HepG2 (cell line): ENCODE measurements around the gene SPACDR. TPM values are rescaled to one million over a fixed set of nuclear protein-coding genes. Genes with fewer than 3 reads are reported as not detected.

Experiments
- FOSL2 ChIP-seq: sonication (generic); formaldehyde crosslinking; IDR thresholded peaks from 2 replicates; pipeline ENCODE4 v1.4.0; 2020; ENCODE audit warnings: missing genetic modification reagents
- FOXC1 ChIP-seq: sonication (generic); formaldehyde crosslinking; IDR thresholded peaks from 2 replicates; pipeline ENCODE4 v1.8.0; 2022; ENCODE audit warnings: mild to moderate bottlenecking, missing genetic modification reagents, borderline replicate concordance
- GABPB1 ChIP-seq: IDR thresholded peaks from 2 replicates; pipeline ENCODE4 v1.6.1; 2016; ENCODE audit warnings: mild to moderate bottlenecking, missing genetic modification reagents, moderate library complexity, missing compliant biosample characterization
- HDAC1 ChIP-seq: sonication (generic); formaldehyde crosslinking; IDR thresholded peaks from 2 replicates; pipeline ENCODE4 v1.5.1; 2020; ENCODE audit warnings: mild to moderate bottlenecking, missing genetic modification reagents
- PHF5A ChIP-seq: IDR thresholded peaks from one replicate; pipeline ENCODE4 v1.6.1; 2018; ENCODE audit warnings: low read depth, missing genetic modification reagents; ENCODE audit not compliant: unreplicated experiment
- REPIN1 ChIP-seq: sonication (generic); formaldehyde crosslinking; IDR thresholded peaks from 2 replicates; pipeline ENCODE4 v1.8.0; 2022; ENCODE audit warnings: missing genetic modification reagents, low read depth, mild to moderate bottlenecking, borderline replicate concordance
- SNAPC2 ChIP-seq: sonication (generic); formaldehyde crosslinking; IDR thresholded peaks from 2 replicates; pipeline ENCODE4 v1.8.1; 2022; ENCODE audit warnings: mild to moderate bottlenecking, missing genetic modification reagents
- SOX6 ChIP-seq, 2 experiments: fragments of 450-650 bp in 1 of 2; sonication (generic) in 1 of 2; formaldehyde crosslinking in 1 of 2; IDR thresholded peaks; 2 replicates each; pipeline versions ENCODE4 v1.4.0 to v1.6.1; 2017 to 2020; ENCODE audit warnings: antibody characterized with exemption in 1 of 2, mild to moderate bottlenecking in 1 of 2, missing genetic modification reagents in 1 of 2
- STAG1 ChIP-seq: sonication (generic); formaldehyde crosslinking; IDR thresholded peaks from 2 replicates; pipeline ENCODE4 v1.4.0; 2020; ENCODE audit warnings: missing genetic modification reagents
- TBX2 ChIP-seq: sonication (generic); formaldehyde crosslinking; IDR thresholded peaks from 2 replicates; pipeline ENCODE4 v1.5.0; 2020; ENCODE audit warnings: missing genetic modification reagents, mild to moderate bottlenecking, borderline replicate concordance
- YEATS2 ChIP-seq: sonication (generic); formaldehyde crosslinking; IDR thresholded peaks from 2 replicates; pipeline ENCODE4 v1.4.0; 2020; ENCODE audit warnings: missing genetic modification reagents, borderline replicate concordance
- YEATS4 ChIP-seq: sonication (generic); formaldehyde crosslinking; IDR thresholded peaks from 2 replicates; pipeline ENCODE4 v1.4.0; 2020; ENCODE audit warnings: missing genetic modification reagents, borderline replicate concordance
- ZFP1 ChIP-seq: IDR thresholded peaks from 2 replicates; pipeline ENCODE4 v1.6.1; 2016
- ZFP90 ChIP-seq: sonication (generic); formaldehyde crosslinking; IDR thresholded peaks from 2 replicates; pipeline ENCODE4 v1.8.0; 2022; ENCODE audit warnings: missing genetic modification reagents, mild to moderate bottlenecking, inconsistent platforms, borderline replicate concordance
- ZNF468 ChIP-seq: sonication (generic); formaldehyde crosslinking; IDR thresholded peaks from 2 replicates; pipeline ENCODE4 v1.8.0; 2022; ENCODE audit warnings: mild to moderate bottlenecking, moderate library complexity, missing genetic modification reagents
- ZNF556 ChIP-seq: sonication (generic); formaldehyde crosslinking; IDR thresholded peaks from 2 replicates; pipeline ENCODE4 v1.4.0; 2020; ENCODE audit warnings: mild to moderate bottlenecking, missing genetic modification reagents, borderline replicate concordance
- ZNF670 ChIP-seq: sonication (generic); formaldehyde crosslinking; IDR thresholded peaks from 2 replicates; pipeline ENCODE4 v1.8.0; 2022; ENCODE audit warnings: mild to moderate bottlenecking, missing genetic modification reagents, borderline replicate concordance
- ZNF766 ChIP-seq: sonication (generic); formaldehyde crosslinking; IDR thresholded peaks from 2 replicates; pipeline ENCODE4 v1.5.0; 2020; ENCODE audit warnings: missing genetic modification reagents, borderline replicate concordance
- ZSCAN25 ChIP-seq: sonication (generic); formaldehyde crosslinking; IDR thresholded peaks from 2 replicates; pipeline ENCODE4 v1.8.0; 2022; ENCODE audit warnings: mild to moderate bottlenecking, missing genetic modification reagents
- polyA plus RNA-seq, 8 experiments: library from polyadenylated mRNA; depleted of rRNA in 3 of 8; stranded (reverse) in 7 of 8; unstranded in 1 of 8; fragments of >200 nt; fragmentation: Illumina TruSeq in 4 of 8; extraction: Trizol in 4 of 8; gene quantifications; 2 replicates each; pipeline versions ENCODE4 v1.2.1 to v1.2.3, GENCODE V29; 2011 to 2016; ENCODE audit warnings: low read depth in 4 of 8, missing spikeins in 1 of 8, mixed read lengths in 1 of 8; ENCODE audit not compliant: insufficient read depth in 1 of 8
- total RNA-seq, 5 experiments: library from RNA; depleted of rRNA; stranded (reverse); fragments of >200 nt; fragmentation: Illumina TruSeq; extraction: Trizol; gene quantifications; 2 replicates each; pipeline ENCODE4 v1.2.3, GENCODE V29; 2016; ENCODE audit warnings: low read depth in 1 of 5
- TF ChIP-seq, protein P1 (sequence below): sonication (generic); formaldehyde crosslinking; IDR thresholded peaks from 2 replicates; pipeline ENCODE4 v1.4.0; 2020; ENCODE audit warnings: missing genetic modification reagents, borderline replicate concordance
- TF ChIP-seq, protein P2 (sequence below): sonication (generic); formaldehyde crosslinking; IDR thresholded peaks from 2 replicates; pipeline ENCODE4 v1.4.0; 2020; ENCODE audit warnings: missing genetic modification reagents
- TF ChIP-seq, protein P3 (sequence below): sonication (generic); formaldehyde crosslinking; conservative IDR thresholded peaks from 2 replicates; pipeline ENCODE4 v1.4.0; 2020; ENCODE audit warnings: mild to moderate bottlenecking, missing genetic modification reagents, moderate library complexity

The SPACDR gene
- total and polyA plus RNA-seq, 2 of the 13 experiments (the other 11 are each of a cell fraction or from before 2014, with no cell fraction given), result 0.41 TPM; not detected in 1

DNA sequence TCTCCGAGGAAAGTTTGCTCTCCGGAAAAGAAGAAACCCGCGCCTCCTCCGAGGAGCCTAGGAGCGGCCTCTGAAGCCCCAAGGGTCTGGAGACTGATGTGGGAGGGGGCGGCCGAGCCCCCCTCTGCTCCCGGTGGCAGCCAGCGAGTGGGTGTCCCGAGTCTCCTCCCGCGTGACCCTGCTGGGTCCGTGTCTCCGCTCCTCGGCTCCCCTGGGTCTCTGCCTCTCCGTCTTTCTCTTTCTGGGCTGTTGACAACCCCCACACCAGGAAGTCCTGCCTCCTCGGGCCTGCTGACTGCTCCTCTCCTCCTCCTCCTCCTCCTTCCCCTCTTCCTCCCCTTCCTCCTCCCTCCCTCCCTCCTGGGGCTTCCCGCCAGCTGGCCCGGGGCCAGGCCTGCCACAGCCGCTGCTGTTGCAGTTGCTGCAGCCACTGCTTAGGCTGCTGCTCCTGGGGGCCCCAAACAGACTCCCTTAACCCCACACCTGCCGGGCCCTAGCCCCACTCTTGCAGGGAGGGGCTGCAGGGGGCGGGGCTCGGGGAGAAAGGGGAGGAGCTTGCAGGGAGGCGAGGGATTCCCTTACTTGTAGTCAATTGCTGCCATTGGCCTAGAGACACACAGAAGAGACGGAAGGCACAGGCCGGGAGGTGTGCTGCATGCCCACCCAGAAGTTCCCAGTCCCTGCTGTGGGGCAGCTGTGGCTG lies 15.0 kb upstream of the SPACDR start, which contains the start of gene TSC22D4 (continued):
- TF ChIP-seq ZNF556 (CRISPR knock-in tag), result peak; percentile 47; the same call in 1 of the 2 replicates
- no peak for TF ChIP-seq ZNF468 (CRISPR knock-in tag)
- TF ChIP-seq FOSL2 (CRISPR knock-in tag), result peak; percentile 13; the same call in 1 of the 2 replicates
- TF ChIP-seq ZNF670 (CRISPR knock-in tag), result no peak
- peak; percentile 76 for TF ChIP-seq GABPB1
- TF ChIP-seq, protein P1, sequence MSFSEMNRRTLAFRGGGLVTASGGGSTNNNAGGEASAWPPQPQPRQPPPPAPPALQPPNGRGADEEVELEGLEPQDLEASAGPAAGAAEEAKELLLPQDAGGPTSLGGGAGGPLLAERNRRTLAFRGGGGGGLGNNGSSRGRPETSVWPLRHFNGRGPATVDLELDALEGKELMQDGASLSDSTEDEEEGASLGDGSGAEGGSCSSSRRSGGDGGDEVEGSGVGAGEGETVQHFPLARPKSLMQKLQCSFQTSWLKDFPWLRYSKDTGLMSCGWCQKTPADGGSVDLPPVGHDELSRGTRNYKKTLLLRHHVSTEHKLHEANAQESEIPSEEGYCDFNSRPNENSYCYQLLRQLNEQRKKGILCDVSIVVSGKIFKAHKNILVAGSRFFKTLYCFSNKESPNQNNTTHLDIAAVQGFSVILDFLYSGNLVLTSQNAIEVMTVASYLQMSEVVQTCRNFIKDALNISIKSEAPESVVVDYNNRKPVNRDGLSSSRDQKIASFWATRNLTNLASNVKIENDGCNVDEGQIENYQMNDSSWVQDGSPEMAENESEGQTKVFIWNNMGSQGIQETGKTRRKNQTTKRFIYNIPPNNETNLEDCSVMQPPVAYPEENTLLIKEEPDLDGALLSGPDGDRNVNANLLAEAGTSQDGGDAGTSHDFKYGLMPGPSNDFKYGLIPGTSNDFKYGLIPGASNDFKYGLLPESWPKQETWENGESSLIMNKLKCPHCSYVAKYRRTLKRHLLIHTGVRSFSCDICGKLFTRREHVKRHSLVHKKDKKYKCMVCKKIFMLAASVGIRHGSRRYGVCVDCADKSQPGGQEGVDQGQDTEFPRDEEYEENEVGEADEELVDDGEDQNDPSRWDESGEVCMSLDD (CRISPR knock-in tag), result 0 out of 2 replicates have a peak, but pooled peaks have one; percentile 73
- TF ChIP-seq ZFP90, result 0 out of 2 replicates have a peak, but pooled peaks have one; percentile 69
- TF ChIP-seq, protein P2, sequence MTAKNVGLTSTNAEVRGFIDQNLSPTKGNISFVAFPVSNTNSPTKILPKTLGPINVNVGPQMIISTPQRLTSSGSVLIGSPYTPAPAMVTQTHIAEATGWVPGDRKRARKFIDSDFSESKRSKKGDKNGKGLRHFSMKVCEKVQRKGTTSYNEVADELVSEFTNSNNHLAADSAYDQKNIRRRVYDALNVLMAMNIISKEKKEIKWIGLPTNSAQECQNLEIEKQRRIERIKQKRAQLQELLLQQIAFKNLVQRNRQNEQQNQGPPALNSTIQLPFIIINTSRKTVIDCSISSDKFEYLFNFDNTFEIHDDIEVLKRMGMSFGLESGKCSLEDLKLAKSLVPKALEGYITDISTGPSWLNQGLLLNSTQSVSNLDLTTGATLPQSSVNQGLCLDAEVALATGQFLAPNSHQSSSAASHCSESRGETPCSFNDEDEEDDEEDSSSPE (CRISPR knock-in tag), result no peak
- no peak for TF ChIP-seq ZFP1 (CRISPR knock-in tag)
- peak; percentile 75 for TF ChIP-seq HDAC1
- no peak for TF ChIP-seq PHF5A (CRISPR knock-in tag)
- TF ChIP-seq ZNF766, result 0 out of 2 replicates have a peak, but pooled peaks have one; percentile 48
- TF ChIP-seq SOX6 (IDR thresholded peaks at IDR 0.05), result no peak
- TF ChIP-seq SOX6 (CRISPR knock-in tag; IDR thresholded peaks at IDR 0.05), result peak; percentile 47; the same call in 1 of the 2 replicates
- TF ChIP-seq YEATS4 (CRISPR knock-in tag), result peak; percentile 44; the same call in 1 of the 2 replicates
- no peak for TF ChIP-seq STAG1
- peak; percentile 81 for TF ChIP-seq FOXC1 (CRISPR knock-in tag)
- TF ChIP-seq, protein P3, sequence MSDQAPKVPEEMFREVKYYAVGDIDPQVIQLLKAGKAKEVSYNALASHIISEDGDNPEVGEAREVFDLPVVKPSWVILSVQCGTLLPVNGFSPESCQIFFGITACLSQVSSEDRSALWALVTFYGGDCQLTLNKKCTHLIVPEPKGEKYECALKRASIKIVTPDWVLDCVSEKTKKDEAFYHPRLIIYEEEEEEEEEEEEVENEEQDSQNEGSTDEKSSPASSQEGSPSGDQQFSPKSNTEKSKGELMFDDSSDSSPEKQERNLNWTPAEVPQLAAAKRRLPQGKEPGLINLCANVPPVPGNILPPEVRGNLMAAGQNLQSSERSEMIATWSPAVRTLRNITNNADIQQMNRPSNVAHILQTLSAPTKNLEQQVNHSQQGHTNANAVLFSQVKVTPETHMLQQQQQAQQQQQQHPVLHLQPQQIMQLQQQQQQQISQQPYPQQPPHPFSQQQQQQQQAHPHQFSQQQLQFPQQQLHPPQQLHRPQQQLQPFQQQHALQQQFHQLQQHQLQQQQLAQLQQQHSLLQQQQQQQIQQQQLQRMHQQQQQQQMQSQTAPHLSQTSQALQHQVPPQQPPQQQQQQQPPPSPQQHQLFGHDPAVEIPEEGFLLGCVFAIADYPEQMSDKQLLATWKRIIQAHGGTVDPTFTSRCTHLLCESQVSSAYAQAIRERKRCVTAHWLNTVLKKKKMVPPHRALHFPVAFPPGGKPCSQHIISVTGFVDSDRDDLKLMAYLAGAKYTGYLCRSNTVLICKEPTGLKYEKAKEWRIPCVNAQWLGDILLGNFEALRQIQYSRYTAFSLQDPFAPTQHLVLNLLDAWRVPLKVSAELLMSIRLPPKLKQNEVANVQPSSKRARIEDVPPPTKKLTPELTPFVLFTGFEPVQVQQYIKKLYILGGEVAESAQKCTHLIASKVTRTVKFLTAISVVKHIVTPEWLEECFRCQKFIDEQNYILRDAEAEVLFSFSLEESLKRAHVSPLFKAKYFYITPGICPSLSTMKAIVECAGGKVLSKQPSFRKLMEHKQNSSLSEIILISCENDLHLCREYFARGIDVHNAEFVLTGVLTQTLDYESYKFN, result peak; percentile 68
- peak; percentile 23; the same call in 1 of the 2 replicates for TF ChIP-seq YEATS2 (CRISPR knock-in tag)
- TF ChIP-seq ZSCAN25 (CRISPR knock-in tag), result peak; percentile 89
- peak; percentile 48; the same call in 1 of the 2 replicates for TF ChIP-seq TBX2 (CRISPR knock-in tag)
- TF ChIP-seq SNAPC2 (CRISPR knock-in tag), result no peak
- TF ChIP-seq REPIN1, result no peak
